ENCODE measurements around the gene PIK3CD. TPM values are rescaled to one million over a fixed set of nuclear protein-coding genes. Genes with fewer than 3 reads are reported as not detected.
"Not testable (repeated sequence)": the region's sequence is repeated elsewhere in the genome, so short reads cannot be mapped to it uniquely, and the experiment has no call there.

PIK3CD gene
- polyA plus RNA-seq, 1 experiment: 9.0 TPM

DNA sequence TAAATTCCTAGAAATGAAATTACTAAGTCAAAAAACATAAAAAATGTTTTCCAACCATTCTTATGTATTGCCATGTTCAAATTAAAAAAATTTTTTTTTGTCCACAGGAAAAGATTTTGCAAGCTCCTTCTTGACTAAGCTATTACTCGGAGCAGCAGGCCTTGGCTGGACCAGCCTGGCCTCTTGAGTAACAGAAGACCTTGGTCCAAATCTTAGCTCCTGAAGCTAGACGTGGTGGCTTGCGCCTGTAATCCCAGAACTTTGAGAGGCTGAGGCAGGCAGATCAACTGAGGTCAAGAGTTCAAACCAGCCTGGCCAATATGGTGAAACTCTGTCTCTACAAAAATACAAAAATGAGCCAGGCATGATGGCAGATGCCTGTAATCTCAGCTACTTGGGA lies 94.7 kb downstream of the PIK3CD start:
- DNase-seq (ENCODE audit: low read depth, low spot score): no peak
- no peaks in the 10 kb centered on the region for H3K27me3 ChIP-seq (ENCODE audit: control insufficient read depth, insufficient read depth, low read length)
- TF ChIP-seq, protein P1, sequence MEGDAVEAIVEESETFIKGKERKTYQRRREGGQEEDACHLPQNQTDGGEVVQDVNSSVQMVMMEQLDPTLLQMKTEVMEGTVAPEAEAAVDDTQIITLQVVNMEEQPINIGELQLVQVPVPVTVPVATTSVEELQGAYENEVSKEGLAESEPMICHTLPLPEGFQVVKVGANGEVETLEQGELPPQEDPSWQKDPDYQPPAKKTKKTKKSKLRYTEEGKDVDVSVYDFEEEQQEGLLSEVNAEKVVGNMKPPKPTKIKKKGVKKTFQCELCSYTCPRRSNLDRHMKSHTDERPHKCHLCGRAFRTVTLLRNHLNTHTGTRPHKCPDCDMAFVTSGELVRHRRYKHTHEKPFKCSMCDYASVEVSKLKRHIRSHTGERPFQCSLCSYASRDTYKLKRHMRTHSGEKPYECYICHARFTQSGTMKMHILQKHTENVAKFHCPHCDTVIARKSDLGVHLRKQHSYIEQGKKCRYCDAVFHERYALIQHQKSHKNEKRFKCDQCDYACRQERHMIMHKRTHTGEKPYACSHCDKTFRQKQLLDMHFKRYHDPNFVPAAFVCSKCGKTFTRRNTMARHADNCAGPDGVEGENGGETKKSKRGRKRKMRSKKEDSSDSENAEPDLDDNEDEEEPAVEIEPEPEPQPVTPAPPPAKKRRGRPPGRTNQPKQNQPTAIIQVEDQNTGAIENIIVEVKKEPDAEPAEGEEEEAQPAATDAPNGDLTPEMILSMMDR (IDR thresholded peaks at IDR 0.05; ENCODE audit: low read depth, low read length): no peak
- H3K9me3 ChIP-seq (ENCODE audit: control insufficient read depth, insufficient read depth, low read length): no peaks in the 10 kb centered on the region
- H3K27ac ChIP-seq (ENCODE audit: low read depth, low read length): no peak overlapping the region
- POLR2A ChIA-PET: interaction anchor here (0.7 kb wide), 1 partner anchor 21 kb away, joined by 3 read pairs; no protein-coding TSS in a partner anchor
- H3K4me3 ChIP-seq (ENCODE audit: low read depth, low read length): no peak overlapping the region
- CTCF ChIA-PET: interaction anchor here (0.7 to 1.4 kb wide), 3 partner anchors 21 to 119 kb away, joined by 3 to 5 read pairs (median 3); no protein-coding TSS in a partner anchor

GRCh38 chr1:9746651-9747050 lies 95.1 kb downstream of the PIK3CD start:
- H3K4me3 ChIP-seq (ENCODE audit: low read depth, low read length): no peak overlapping the region
- TF ChIP-seq, protein P1 (IDR thresholded peaks at IDR 0.05; ENCODE audit: low read depth, low read length): no peak
- CTCF ChIA-PET: interaction anchor here (1.4 kb wide), 1 partner anchor 25 kb away, joined by 5 read pairs; no protein-coding TSS in a partner anchor
- H3K27ac ChIP-seq (ENCODE audit: low read depth, low read length): no peak overlapping the region
- POLR2A ChIA-PET: interaction anchor here (0.7 kb wide), 1 partner anchor 20 kb away, joined by 3 read pairs; no protein-coding TSS in a partner anchor
- no peaks in the 10 kb centered on the region for H3K27me3 ChIP-seq (ENCODE audit: control insufficient read depth, insufficient read depth, low read length)
- DNase-seq (ENCODE audit: low read depth, low spot score): no peak
- no peaks in the 10 kb centered on the region for H3K9me3 ChIP-seq (ENCODE audit: control insufficient read depth, insufficient read depth, low read length)

GRCh38 chr1:9748391-9748790 lies 96.9 kb downstream of the PIK3CD start:
- H3K9me3 ChIP-seq (ENCODE audit: control insufficient read depth, insufficient read depth, low read length); H3K4me3 ChIP-seq (ENCODE audit: low read depth, low read length); H3K27ac ChIP-seq (ENCODE audit: low read depth, low read length); H3K27me3 ChIP-seq (ENCODE audit: control insufficient read depth, insufficient read depth, low read length); POLR2A ChIA-PET; DNase-seq (ENCODE audit: low read depth, low spot score): not testable (repeated sequence)
- CTCF ChIA-PET: interaction anchor here (1.1 to 1.3 kb wide), 2 partner anchors 122 to 133 kb away, joined by 3 to 4 read pairs; no protein-coding TSS in a partner anchor

DNA sequence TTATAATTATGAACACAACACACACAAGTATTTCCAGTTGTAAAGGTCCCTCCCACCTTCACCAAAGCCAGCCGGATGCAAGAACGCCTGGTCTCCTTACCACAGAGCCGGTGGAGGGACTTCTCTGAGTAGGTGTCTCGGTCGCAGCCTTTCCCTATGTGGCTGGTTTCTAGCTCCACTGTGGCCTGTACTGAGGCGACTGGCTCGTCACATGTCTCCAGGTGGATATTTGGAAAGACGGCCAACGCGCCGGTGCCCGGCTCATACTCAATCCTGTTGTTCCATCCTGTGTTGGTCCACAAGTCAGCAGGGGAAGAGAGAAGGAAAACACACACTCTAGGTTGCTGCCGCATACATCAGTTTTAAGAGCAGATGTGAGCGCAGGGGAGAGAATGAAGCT lies 97.8 kb downstream of the PIK3CD start:
- Histone ChIP-seq H3K9me3 (ENCODE audit: control insufficient read depth, insufficient read depth, low read length) (no peaks in the 10 kb centered on the region), H3K27me3 (ENCODE audit: control insufficient read depth, insufficient read depth, low read length) (no peaks in the 10 kb centered on the region), H3K4me3 (ENCODE audit: low read depth, low read length) (no peak overlapping the region), H3K27ac (ENCODE audit: low read depth, low read length) (no peak overlapping the region)
- POLR2A ChIA-PET: interaction anchor here (0.7 kb wide), 1 partner anchor 129 kb away, joined by 3 read pairs; no protein-coding TSS in a partner anchor
- DNase-seq (ENCODE audit: low read depth, low spot score): no peak
- CTCF ChIA-PET: no interaction called here
- TF ChIP-seq, protein P1 (IDR thresholded peaks at IDR 0.05; ENCODE audit: low read depth, low read length): no peak

DNA sequence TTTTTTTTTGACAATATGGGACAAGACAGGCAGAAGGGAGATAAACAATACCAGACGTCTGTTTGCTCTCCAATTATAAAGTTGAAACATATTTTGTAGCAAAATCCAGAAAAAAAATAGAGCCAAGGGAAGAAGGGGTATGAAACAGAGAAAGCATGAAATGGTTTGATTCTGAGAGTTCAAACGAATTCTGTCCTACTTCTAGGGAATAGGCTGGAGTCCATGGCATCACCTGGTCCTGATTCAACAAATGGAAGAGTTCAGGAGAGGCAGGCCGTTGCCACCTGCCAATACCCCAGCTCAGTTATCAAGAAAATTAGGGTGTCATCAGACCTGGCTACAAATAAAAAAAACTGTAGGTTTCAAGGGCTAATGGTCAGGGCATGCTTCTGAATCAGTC lies 100.4 kb downstream of the PIK3CD start:
- ChIA-PET CTCF (no interaction called here), POLR2A (no interaction called here)
- H3K27me3 ChIP-seq (ENCODE audit: control insufficient read depth, insufficient read depth, low read length): no peaks in the 10 kb centered on the region
- TF ChIP-seq, protein P1 (IDR thresholded peaks at IDR 0.05; ENCODE audit: low read depth, low read length): no peak
- H3K4me3 ChIP-seq (ENCODE audit: low read depth, low read length): no peak overlapping the region
- no peak overlapping the region for H3K27ac ChIP-seq (ENCODE audit: low read depth, low read length)
- no peaks in the 10 kb centered on the region for H3K9me3 ChIP-seq (ENCODE audit: control insufficient read depth, insufficient read depth, low read length)
- DNase-seq (ENCODE audit: low read depth, low spot score): no peak
